ENCODE results near the gene FGF3.

DNA sequence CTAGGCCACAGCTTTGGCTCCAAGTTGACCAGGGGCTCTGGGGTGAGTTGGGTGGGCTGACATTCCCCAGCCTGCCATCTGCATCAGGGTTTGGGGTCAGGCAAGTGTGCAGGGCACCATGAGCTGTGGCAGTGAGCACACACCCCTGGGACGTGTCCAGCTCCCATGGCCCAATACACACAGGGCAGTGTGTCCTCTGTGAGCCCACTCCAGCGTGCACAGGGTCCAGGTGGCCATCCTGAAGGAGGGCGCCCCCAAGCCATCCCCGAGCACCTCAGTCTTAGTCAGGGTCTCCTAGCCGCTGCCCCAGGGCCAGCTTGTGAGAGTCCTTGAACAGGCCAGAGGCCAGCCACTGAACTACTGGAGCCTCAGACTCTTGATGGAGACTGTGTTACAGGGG is 1.2 kb upstream of the FGF3 start:
- TF ChIP-seq, protein P1, sequence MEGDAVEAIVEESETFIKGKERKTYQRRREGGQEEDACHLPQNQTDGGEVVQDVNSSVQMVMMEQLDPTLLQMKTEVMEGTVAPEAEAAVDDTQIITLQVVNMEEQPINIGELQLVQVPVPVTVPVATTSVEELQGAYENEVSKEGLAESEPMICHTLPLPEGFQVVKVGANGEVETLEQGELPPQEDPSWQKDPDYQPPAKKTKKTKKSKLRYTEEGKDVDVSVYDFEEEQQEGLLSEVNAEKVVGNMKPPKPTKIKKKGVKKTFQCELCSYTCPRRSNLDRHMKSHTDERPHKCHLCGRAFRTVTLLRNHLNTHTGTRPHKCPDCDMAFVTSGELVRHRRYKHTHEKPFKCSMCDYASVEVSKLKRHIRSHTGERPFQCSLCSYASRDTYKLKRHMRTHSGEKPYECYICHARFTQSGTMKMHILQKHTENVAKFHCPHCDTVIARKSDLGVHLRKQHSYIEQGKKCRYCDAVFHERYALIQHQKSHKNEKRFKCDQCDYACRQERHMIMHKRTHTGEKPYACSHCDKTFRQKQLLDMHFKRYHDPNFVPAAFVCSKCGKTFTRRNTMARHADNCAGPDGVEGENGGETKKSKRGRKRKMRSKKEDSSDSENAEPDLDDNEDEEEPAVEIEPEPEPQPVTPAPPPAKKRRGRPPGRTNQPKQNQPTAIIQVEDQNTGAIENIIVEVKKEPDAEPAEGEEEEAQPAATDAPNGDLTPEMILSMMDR (IDR thresholded peaks at IDR 0.05) = no peak
- TF ChIP-seq POLR2AphosphoS5 (IDR thresholded peaks at IDR 0.05) = no peak
- no peak for TF ChIP-seq EP300 (IDR thresholded peaks at IDR 0.05)

All from esophagus muscularis mucosa (tissue), 4 donors.